Measurements from ENCODE around the gene KLRC3. TPM values are rescaled to one million over a fixed set of nuclear protein-coding genes. Genes with fewer than 3 reads are reported as not detected.
"Not testable (repeated sequence)": the region's sequence is repeated elsewhere in the genome, so short reads cannot be mapped to it uniquely, and the experiment has no call there.

KLRC3 gene
- total RNA-seq, 1 experiment from 2014 or later, result 2.3 TPM

DNA sequence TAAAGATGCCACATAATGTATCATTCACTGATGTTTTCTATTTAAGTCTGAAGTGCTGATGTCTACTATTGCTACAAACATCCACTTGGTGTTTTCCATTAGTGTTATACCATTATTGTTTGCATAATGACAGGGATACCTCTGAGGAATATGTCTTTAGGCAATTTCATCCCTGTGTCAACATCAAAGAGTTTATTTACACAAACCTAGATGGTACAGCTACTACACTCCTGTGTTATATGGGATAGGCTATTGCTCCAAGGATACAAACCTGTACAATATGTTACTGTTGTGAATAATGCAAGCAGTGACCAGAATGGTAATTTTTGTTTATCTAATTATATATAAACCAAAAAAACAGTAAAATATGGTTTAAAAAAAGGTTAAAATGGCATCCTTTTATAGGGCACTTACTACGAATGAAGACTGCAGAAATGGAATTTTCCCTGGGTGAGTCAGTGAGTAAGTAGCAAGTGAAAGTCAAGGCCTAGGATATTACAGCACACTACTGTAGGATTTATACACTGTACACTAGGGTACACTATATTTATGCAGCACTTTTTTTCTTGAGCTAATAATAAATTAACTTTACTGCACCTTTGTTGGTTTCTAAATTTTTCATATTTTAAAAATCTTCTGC, 4.0 kb upstream of the KLRC3 start:
- H3K9me3 Mint-ChIP-seq (ENCODE audit: unreplicated experiment); BruUV-seq (replicated peaks); POLR2A ChIA-PET; H3K4me1 Mint-ChIP-seq (ENCODE audit: insufficient read depth, unreplicated experiment); H3K27ac Mint-ChIP-seq (ENCODE audit: low read depth, unreplicated experiment); intact Hi-C loops (cut with micrococcal nuclease); H3K27me3 Mint-ChIP-seq (ENCODE audit: insufficient read depth, unreplicated experiment); DNase-seq (ENCODE audit: unreplicated experiment); H3K36me3 Mint-ChIP-seq (ENCODE audit: insufficient read depth, unreplicated experiment); H3K4me3 Mint-ChIP-seq (ENCODE audit: unreplicated experiment); CTCF ChIA-PET: not testable (repeated sequence)

DNA sequence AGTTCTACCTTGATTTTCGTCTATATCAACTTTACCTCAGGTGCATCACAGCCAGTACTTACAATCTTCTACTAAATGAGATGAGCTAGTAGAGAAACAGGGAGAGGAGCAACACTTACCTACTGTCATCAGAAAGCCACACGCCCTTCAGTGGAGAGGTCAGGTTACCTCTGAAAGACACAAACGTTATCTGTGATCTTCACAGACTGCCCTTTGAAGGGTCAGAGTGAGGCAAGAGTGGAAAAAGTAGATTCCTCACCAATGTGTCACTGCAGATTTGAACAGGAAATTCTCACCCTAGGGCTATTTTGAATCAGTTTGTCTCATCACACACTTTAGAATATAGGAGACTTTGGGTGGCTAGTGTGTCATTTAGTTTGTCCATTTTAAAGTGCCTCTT, 1.8 kb upstream of the KLRC3 start:
- POLR2A ChIA-PET, result interaction anchor here (0.6 kb wide), 2 partner anchors 30 to 1142 kb away, joined by 3 to 4 read pairs; no protein-coding TSS in a partner anchor
- H3K27me3 Mint-ChIP-seq (ENCODE audit: insufficient read depth, unreplicated experiment); CTCF ChIA-PET; H3K27ac Mint-ChIP-seq (ENCODE audit: low read depth, unreplicated experiment); DNase-seq (ENCODE audit: unreplicated experiment); BruUV-seq (replicated peaks); H3K9me3 Mint-ChIP-seq (ENCODE audit: unreplicated experiment); H3K36me3 Mint-ChIP-seq (ENCODE audit: insufficient read depth, unreplicated experiment); H3K4me3 Mint-ChIP-seq (ENCODE audit: unreplicated experiment); intact Hi-C loops (cut with micrococcal nuclease): not testable (repeated sequence)
- H3K4me1 Mint-ChIP-seq (ENCODE audit: insufficient read depth, unreplicated experiment), result peaks cover 10% of the 10 kb centered on the region

DNA sequence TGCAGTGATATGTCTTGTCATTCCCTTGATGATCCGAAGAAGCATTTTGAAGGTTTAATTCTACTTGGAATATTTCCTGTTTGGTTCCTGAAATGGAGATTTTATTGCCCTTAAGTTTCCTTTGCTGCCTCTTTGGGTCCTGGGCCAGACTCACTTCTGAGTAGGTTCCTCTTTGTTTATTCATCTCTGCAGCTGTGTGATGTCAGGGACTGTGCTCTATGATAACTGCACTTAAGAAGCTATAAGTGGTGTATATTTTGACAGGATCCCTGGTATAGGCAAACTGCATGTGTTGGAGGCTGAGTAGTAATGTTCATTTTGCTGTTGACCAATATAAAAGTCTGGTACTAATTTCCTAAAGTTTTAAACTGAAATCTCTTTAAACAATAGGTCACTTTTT, 11.0 kb downstream of the KLRC3 start, which contains the start of gene KLRC4:
TSS of gene KLRC4 (minus strand) at position 366 of the 400 bp plus-strand sequence. CDS start at position 184, 182 bp downstream.
- CTCF ChIA-PET, result no interaction called here
- peaks cover 8% of the 10 kb centered on the region for H3K36me3 Mint-ChIP-seq (ENCODE audit: insufficient read depth, unreplicated experiment)
- no TSS peak for BruUV-seq (replicated peaks)
- H3K27me3 Mint-ChIP-seq (ENCODE audit: insufficient read depth, unreplicated experiment), result no peaks in the 10 kb centered on the region
- no peak for DNase-seq (ENCODE audit: unreplicated experiment)
- H3K9me3 Mint-ChIP-seq (ENCODE audit: unreplicated experiment), result no peaks in the 10 kb centered on the region
- H3K4me1 Mint-ChIP-seq (ENCODE audit: insufficient read depth, unreplicated experiment), result no peaks in the 10 kb centered on the region
- no peak within 1 kb of the TSS for H3K4me3 Mint-ChIP-seq (ENCODE audit: unreplicated experiment)
- H3K27ac Mint-ChIP-seq (ENCODE audit: low read depth, unreplicated experiment), result no peak within 1 kb of the TSS
- TF ChIP-seq, protein P1, sequence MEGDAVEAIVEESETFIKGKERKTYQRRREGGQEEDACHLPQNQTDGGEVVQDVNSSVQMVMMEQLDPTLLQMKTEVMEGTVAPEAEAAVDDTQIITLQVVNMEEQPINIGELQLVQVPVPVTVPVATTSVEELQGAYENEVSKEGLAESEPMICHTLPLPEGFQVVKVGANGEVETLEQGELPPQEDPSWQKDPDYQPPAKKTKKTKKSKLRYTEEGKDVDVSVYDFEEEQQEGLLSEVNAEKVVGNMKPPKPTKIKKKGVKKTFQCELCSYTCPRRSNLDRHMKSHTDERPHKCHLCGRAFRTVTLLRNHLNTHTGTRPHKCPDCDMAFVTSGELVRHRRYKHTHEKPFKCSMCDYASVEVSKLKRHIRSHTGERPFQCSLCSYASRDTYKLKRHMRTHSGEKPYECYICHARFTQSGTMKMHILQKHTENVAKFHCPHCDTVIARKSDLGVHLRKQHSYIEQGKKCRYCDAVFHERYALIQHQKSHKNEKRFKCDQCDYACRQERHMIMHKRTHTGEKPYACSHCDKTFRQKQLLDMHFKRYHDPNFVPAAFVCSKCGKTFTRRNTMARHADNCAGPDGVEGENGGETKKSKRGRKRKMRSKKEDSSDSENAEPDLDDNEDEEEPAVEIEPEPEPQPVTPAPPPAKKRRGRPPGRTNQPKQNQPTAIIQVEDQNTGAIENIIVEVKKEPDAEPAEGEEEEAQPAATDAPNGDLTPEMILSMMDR (IDR thresholded peaks at IDR 0.05; ENCODE audit: unreplicated experiment), result no peak
- POLR2A ChIA-PET, result no interaction called here
- intact Hi-C loops (cut with micrococcal nuclease), result no loop called here

DNA sequence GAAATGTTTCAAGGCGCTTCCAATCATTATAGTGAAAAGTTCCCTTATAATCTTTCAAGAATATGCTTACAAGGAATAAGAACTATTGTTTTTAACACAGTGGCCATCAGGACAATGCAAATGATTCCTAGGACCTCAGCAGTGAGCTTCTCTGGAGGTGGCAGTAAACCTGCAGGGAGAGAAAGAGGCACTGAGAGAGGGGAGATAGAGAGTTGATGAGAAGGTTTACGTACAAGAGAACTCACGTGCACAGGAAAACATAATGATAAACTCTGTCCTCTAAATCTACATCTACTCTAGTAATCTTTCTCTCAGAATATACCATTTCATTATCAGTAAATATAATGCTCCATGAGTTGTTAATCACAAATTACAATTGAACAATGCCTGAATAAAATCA, 11.6 kb downstream of the KLRC3 start:
- no peaks in the 10 kb centered on the region for H3K9me3 Mint-ChIP-seq (ENCODE audit: unreplicated experiment)
- no peaks in the 10 kb centered on the region for H3K4me1 Mint-ChIP-seq (ENCODE audit: insufficient read depth, unreplicated experiment)
- no peak for DNase-seq (ENCODE audit: unreplicated experiment)
- H3K4me3 Mint-ChIP-seq (ENCODE audit: unreplicated experiment), result no peak overlapping the region
- peaks cover 8% of the 10 kb centered on the region for H3K36me3 Mint-ChIP-seq (ENCODE audit: insufficient read depth, unreplicated experiment)
- intact Hi-C loops (cut with micrococcal nuclease), result no loop called here
- CTCF ChIA-PET, result no interaction called here
- TF ChIP-seq, protein P1 (IDR thresholded peaks at IDR 0.05; ENCODE audit: unreplicated experiment), result no peak
- POLR2A ChIA-PET, result no interaction called here
- no peak overlapping the region for H3K27ac Mint-ChIP-seq (ENCODE audit: low read depth, unreplicated experiment)
- no TSS peak for BruUV-seq (replicated peaks)
- no peaks in the 10 kb centered on the region for H3K27me3 Mint-ChIP-seq (ENCODE audit: insufficient read depth, unreplicated experiment)

DNA sequence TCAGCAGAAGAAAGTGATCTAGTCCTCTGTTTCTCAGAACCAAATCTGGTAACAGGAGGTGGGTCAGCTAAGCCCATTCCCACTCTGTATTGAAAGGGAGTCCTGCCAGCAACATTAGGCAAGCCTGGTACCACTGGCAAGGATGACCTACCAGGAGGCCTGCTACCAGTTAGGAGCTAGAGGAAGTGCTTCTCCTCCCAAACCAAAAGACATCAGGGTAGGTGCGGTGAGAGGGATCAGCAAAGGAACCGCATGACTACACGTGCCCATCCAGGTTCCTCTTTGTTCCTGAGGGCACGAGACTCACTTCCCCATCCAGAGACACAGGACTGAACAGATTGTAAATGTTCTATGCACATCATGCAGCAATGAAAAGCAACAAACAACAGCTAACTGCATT, 13.7 kb downstream of the KLRC3 start:
- Mint-ChIP-seq H3K36me3 (ENCODE audit: insufficient read depth, unreplicated experiment) (peaks cover 8% of the 10 kb centered on the region), H3K27ac (ENCODE audit: low read depth, unreplicated experiment) (no peak overlapping the region), H3K27me3 (ENCODE audit: insufficient read depth, unreplicated experiment) (no peaks in the 10 kb centered on the region), H3K9me3 (ENCODE audit: unreplicated experiment) (no peaks in the 10 kb centered on the region), H3K4me1 (ENCODE audit: insufficient read depth, unreplicated experiment) (no peaks in the 10 kb centered on the region), H3K4me3 (ENCODE audit: unreplicated experiment) (no peak overlapping the region)
- CTCF ChIA-PET, result interaction anchor here (0.7 to 1.1 kb wide), 2 partner anchors 153 to 765 kb away, joined by 3 to 4 read pairs; partner anchors contain the start of gene SMIM10L1
- intact Hi-C loops (cut with micrococcal nuclease), result no loop called here
- TF ChIP-seq, protein P1 (IDR thresholded peaks at IDR 0.05; ENCODE audit: unreplicated experiment), result no peak
- POLR2A ChIA-PET, result interaction anchor here (1.0 kb wide), 1 partner anchor 33 kb away, joined by 4 read pairs; no protein-coding TSS in a partner anchor
- BruUV-seq (replicated peaks), result no TSS peak
- DNase-seq (ENCODE audit: unreplicated experiment), result no peak
